Raji (cell line): ENCODE results near the gene SBF2.
A peak's percentile ranks its signal among the peaks of the same experiment; 100 is the strongest.

ENCODE experiments used
- POLR2A ChIP-seq: IDR thresholded peaks from 2 replicates; pipeline ENCODE4 v1.6.1; 2011; ENCODE audit warnings: low read depth, low read length, control low read depth; ENCODE audit not compliant: insufficient read depth

Gene SBF2

GRCh38 chr11:10322830-10323792 lies 29.1 kb upstream of the SBF2 start:
- TF ChIP-seq POLR2A: no peak

GRCh38 chr11:10322401-10322800 lies 28.4 kb upstream of the SBF2 start:
- no peak for TF ChIP-seq POLR2A

- no peak for TF ChIP-seq POLR2A
Observed at GRCh38 chr11:10320736-10321465, 26.9 kb upstream of the SBF2 start.

- TF ChIP-seq POLR2A: no peak
Observed at GRCh38 chr11:10319702-10320558, 25.9 kb upstream of the SBF2 start.

GRCh38 chr11:10318527-10318802 lies 24.4 kb upstream of the SBF2 start:
- no peak for TF ChIP-seq POLR2A

- 0 out of 2 replicates have a peak, but pooled peaks have one; percentile 30 for TF ChIP-seq POLR2A
Observed at GRCh38 chr11:10317776-10318526, 23.9 kb upstream of the SBF2 start.

- TF ChIP-seq POLR2A: no peak
Observed at GRCh38 chr11:10317151-10317755, 23.2 kb upstream of the SBF2 start.

- no peak for TF ChIP-seq POLR2A
Observed at GRCh38 chr11:10315083-10315482, 21.1 kb upstream of the SBF2 start.

GRCh38 chr11:10314199-10315072 lies 20.4 kb upstream of the SBF2 start:
- peak; percentile 27; the same call in 1 of the 2 replicates for TF ChIP-seq POLR2A

GRCh38 chr11:10311802-10312201 lies 17.8 kb upstream of the SBF2 start:
- no peak for TF ChIP-seq POLR2A

GRCh38 chr11:10310301-10310841 lies 16.4 kb upstream of the SBF2 start:
- no peak for TF ChIP-seq POLR2A

- TF ChIP-seq POLR2A: no peak
Observed at GRCh38 chr11:10309163-10310093, 15.4 kb upstream of the SBF2 start.
